ENCODE results near the gene STN1. TPM values are rescaled to one million over a fixed set of nuclear protein-coding genes. Genes with fewer than 3 reads are reported as not detected.

Gene STN1
- total and polyA plus RNA-seq, 2 of the 4 experiments (the other 2 are of a cell fraction): 17.8 to 32.3 TPM

DNA sequence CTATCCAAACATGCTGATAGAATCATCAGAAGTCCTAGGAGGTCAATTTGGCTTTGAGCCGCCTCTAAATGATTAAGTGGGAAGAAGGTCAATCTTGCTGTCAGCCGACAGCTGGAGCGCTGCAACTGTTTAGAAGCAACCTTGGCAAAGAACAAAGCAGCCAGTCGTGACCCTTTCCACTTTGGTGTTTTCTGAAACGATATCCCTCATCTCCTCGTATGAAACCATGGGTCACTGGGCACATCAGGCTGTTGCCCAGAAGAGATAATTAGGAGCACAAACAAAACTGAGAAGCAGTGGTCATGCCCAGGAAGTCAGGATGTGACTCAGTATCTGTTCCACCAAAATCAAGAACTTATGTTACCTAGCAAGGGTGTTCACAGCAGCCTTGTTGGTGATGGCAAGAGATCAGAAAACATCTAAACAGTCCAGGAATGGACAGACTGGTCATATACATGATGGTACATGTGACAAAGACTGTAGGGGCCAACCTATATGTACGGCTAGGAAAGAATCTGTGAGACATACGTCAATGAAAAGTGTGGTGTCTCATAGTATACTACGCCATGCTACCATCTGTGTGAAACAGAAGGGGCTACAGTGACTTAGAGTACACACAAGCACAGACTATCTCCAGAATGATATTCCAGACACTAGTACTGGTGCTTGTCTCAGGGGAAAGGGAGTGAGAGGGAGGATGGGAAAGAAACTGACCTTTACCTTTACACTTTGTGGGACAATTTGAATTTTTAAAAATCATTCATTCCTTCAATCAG lies 22.4 kb downstream of the STN1 start:
- peak overlapping the region; percentile 54 for H3K14ac ChIP-seq (replicated peaks; ENCODE audit: low read depth, low read length)
- H3K9ac ChIP-seq (ENCODE audit: low read depth, low read length): no peak overlapping the region
- peak overlapping the region; percentile 6 for H3K23ac ChIP-seq (ENCODE audit: low read depth, low read length)
- peak overlapping the region; percentile 59; the same call in 1 of the 3 replicates for H2BK15ac ChIP-seq (ENCODE audit: low read depth, low read length)
- intact Hi-C loops (cut with micrococcal nuclease) (no loop called here), in situ Hi-C loops (cut with MboI; ENCODE audit: low sequenced_read_pairs) (no loop called here), dilution Hi-C loops (cut with HindIII; ENCODE audit: low sequenced_read_pairs, unreplicated experiment) (no loop called here)
- no peaks in the 10 kb centered on the region for H4K20me1 ChIP-seq (ENCODE audit: insufficient read depth, low read length)
- peak; percentile 66 for DNase-seq
- peak overlapping the region; percentile 56 for H2AFZ ChIP-seq (replicated peaks; ENCODE audit: low read length, poor library complexity)
- POLR2A ChIA-PET (ENCODE audit: unreplicated experiment): interaction anchor here (0.6 kb wide), 1 partner anchor 277 kb away, joined by 3 read pairs; no protein-coding TSS in a partner anchor
- H2BK20ac ChIP-seq (ENCODE audit: low read depth, low read length): peak overlapping the region; percentile 41
- H3K36me3 ChIP-seq (ENCODE audit: control insufficient read depth, insufficient read depth, low read length): peaks cover 16% of the 10 kb centered on the region; the same call in 1 of the 2 replicates
- peak overlapping the region in 1 of 2 experiments; percentile 29; a peak in 1 of 4 replicates for H4K8ac ChIP-seq (ENCODE audit: low read depth in 2 of 2, low read length in 2 of 2)
- H3K9me3 ChIP-seq (ENCODE audit: control insufficient read depth, insufficient read depth, low read length): no peaks in the 10 kb centered on the region
- 31% methylated on average over 3 of the region's 9 CpGs; no CpG with 5 or more reads in 1 of the 2 experiments for whole genome bisulfite sequencing, 2 experiments (ENCODE audit: extremely low coverage in 2 of 2, insufficient read length in 1 of 2)
- peak overlapping the region; percentile 51; the same call in 1 of the 2 replicates for H2AK5ac ChIP-seq (ENCODE audit: low read depth, low read length)
- H3K27ac ChIP-seq (ENCODE audit: insufficient read depth, low read length): peak overlapping the region; percentile 8; the same call in 1 of the 2 replicates
- H3K4me1 ChIP-seq (ENCODE audit: control insufficient read depth, insufficient read depth, low read length): peaks cover 19% of the 10 kb centered on the region
- H3K9me1 ChIP-seq (ENCODE audit: insufficient read depth, low read length): peaks cover 7% of the 10 kb centered on the region
- peak overlapping the region; percentile 48 for H3K4me2 ChIP-seq (ENCODE audit: low read depth, low read length)
- peak; percentile 69 for ATAC-seq (ENCODE audit: low read depth)
- H4K5ac ChIP-seq (ENCODE audit: low read depth, low read length): peak overlapping the region; percentile 0
- no peak overlapping the region for H2AK9ac ChIP-seq (replicated peaks; ENCODE audit: low read depth, low read length, poor library complexity)
- H4K91ac ChIP-seq (ENCODE audit: insufficient read depth, low read depth, low read length): peak overlapping the region; percentile 45
- H3K18ac ChIP-seq (ENCODE audit: low read depth, low read length): peak overlapping the region; percentile 76; the same call in 1 of the 2 replicates
- H3K56ac ChIP-seq (ENCODE audit: extremely low read depth, insufficient read depth, low read length): no peak overlapping the region
- no TSS peak for BruUV-seq (replicated peaks)
- peaks cover 0 to 14% of the 10 kb centered on the region in 2 experiments; a peak in 1 of 4 replicates for H3K79me1 ChIP-seq (ENCODE audit: low read depth in 1 of 2, low read length in 2 of 2)
- H2BK120ac ChIP-seq (ENCODE audit: low read depth, low read length): peak overlapping the region; percentile 60
- H2BK5ac ChIP-seq (ENCODE audit: low read depth, low read length, poor library complexity, severe bottlenecking): peak overlapping the region; percentile 22
- H3K4ac ChIP-seq (ENCODE audit: low read depth, low read length): peak overlapping the region; percentile 58
- TF ChIP-seq, protein P1, sequence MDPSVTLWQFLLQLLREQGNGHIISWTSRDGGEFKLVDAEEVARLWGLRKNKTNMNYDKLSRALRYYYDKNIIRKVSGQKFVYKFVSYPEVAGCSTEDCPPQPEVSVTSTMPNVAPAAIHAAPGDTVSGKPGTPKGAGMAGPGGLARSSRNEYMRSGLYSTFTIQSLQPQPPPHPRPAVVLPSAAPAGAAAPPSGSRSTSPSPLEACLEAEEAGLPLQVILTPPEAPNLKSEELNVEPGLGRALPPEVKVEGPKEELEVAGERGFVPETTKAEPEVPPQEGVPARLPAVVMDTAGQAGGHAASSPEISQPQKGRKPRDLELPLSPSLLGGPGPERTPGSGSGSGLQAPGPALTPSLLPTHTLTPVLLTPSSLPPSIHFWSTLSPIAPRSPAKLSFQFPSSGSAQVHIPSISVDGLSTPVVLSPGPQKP (IDR thresholded peaks at IDR 0.05; ENCODE audit: borderline replicate concordance, low read depth, low read length): no peak
- TF ChIP-seq FOS (IDR thresholded peaks at IDR 0.05; ENCODE audit: low read depth, low read length): peak; percentile 19; the same call in 1 of the 2 replicates
- no peaks in the 10 kb centered on the region for H3K27me3 ChIP-seq (ENCODE audit: control insufficient read depth, insufficient read depth, low read length)
- no peak overlapping the region for H3K4me3 ChIP-seq (ENCODE audit: insufficient read depth, low read depth, low read length)
- CTCF ChIA-PET: no interaction called here

Measured in IMR-90 (cell line).